Transverse colon (tissue), 4 donors: ENCODE measurements around the gene CDK9. TPM values are rescaled to one million over a fixed set of nuclear protein-coding genes. Genes with fewer than 3 reads are reported as not detected.

Experiments
- DNase-seq: peaks from one replicate; pipeline ENCODE4 v3.0.0-alpha.2; 2019
- H3K27ac ChIP-seq, 4 donors: fragments of 200-600 bp; sonication (generic); 2 replicates each; pipeline ENCODE4 v1.5.1; 2016 to 2018; ENCODE audit warnings: inconsistent platforms in 4 of 4
- H3K27me3 ChIP-seq: fragments of 200-600 bp; sonication (generic); 2 replicates; pipeline ENCODE4 v1.5.1; 2017; ENCODE audit warnings: inconsistent platforms
- H3K36me3 ChIP-seq, 4 donors: fragments of 200-600 bp; sonication (generic); 2 replicates each; pipeline ENCODE4 v1.5.1; 2017 to 2019; ENCODE audit warnings: inconsistent platforms in 4 of 4
- H3K4me1 ChIP-seq, 4 donors: fragments of 200-600 bp; sonication (generic); 2 replicates each; pipeline ENCODE4 v1.5.1; 2017 to 2020; ENCODE audit warnings: inconsistent platforms in 4 of 4
- H3K4me3 ChIP-seq, 4 donors: fragments of 200-600 bp; sonication (generic); 1 replicate in 1 of 4; 2 replicates in 3 of 4; pipeline versions ENCODE4 v1.5.1 to v1.6.1; 2017 to 2019; ENCODE audit warnings: inconsistent platforms in 4 of 4
- H3K9me3 ChIP-seq, 2 donors: fragments of 200-600 bp; sonication (generic); 2 replicates each; pipeline ENCODE4 v1.5.1; 2017 to 2019; ENCODE audit warnings: inconsistent platforms in 2 of 2
- CTCF ChIP-seq, 5 experiments: fragments of 200-600 bp in 3 of 5; fragments of 450-650 bp in 2 of 5; sonication (generic) in 3 of 5; IDR thresholded peaks; 1 replicate in 2 of 5; 2 replicates in 3 of 5; pipeline ENCODE4 v1.5.1; 2016 to 2017; ENCODE audit warnings: antibody characterized with exemption in 5 of 5, inconsistent platforms in 3 of 5, mild to moderate bottlenecking in 2 of 5, moderate library complexity in 1 of 5
- EP300 ChIP-seq: sonication (generic); formaldehyde crosslinking; IDR thresholded peaks from one replicate; pipeline ENCODE4 v1.6.1; 2017; ENCODE audit warnings: antibody characterized with exemption, low read depth
- POLR2A ChIP-seq: fragments of 450-650 bp; IDR thresholded peaks from one replicate; pipeline ENCODE4 v1.6.1; 2016; ENCODE audit warnings: antibody characterized with exemption, mild to moderate bottlenecking, moderate library complexity
- POLR2AphosphoS5 ChIP-seq, 3 donors: sonication (generic); formaldehyde crosslinking; IDR thresholded peaks; one replicate each; pipeline ENCODE4 v1.6.1; 2016; ENCODE audit warnings: antibody characterized with exemption in 3 of 3
- WGBS, 2 donors: methylation state at CpG; one replicate each; pipeline ENCODE4 v1.1.5; 2018; ENCODE audit warnings: low coverage in 1 of 2; 5-methylcytosine and 5-hydroxymethylcytosine counted together
- in situ Hi-C, 4 donors: fragments of 200-750 bp; cut with MboI; loops; one replicate each; pipeline versions ENCODE4 v1.15.0 to v1.15.1; 2017; ENCODE audit warnings: low sequenced_read_pairs in 3 of 4, low pct_ligation_motif_present in 1 of 4, low pct_unique_long_range_greater_than_20kb in 1 of 4
- intact Hi-C: fragments of 100-400 bp; cut with DNase I; formaldehyde crosslinking; loops from one replicate; pipeline ENCODE4 v1.15.1; 2023; ENCODE audit warnings: low total_unique reads
- total RNA-seq, 4 donors: library from RNA; depleted of rRNA; stranded (reverse); fragments of >200 nt; gene quantifications; one replicate each; pipeline ENCODE4 v1.1.0, GENCODE V29; 2016

CDK9 gene
- total RNA-seq, 4 donors from 2014 or later: 32.6 to 78.9 (median 49.3) TPM

GRCh38 chr9:127791085-127791484 is 5.3 kb downstream of the CDK9 start:
- in situ Hi-C loops (loop anchor here in 1 of 4 donors (25.0 kb wide), 1 partner anchor 121 kb away; the partner anchor contains the start of gene ST6GALNAC4), intact Hi-C loops (no loop called here)
- Histone ChIP-seq H3K27ac (no peak overlapping the region), H3K4me3 (no peak overlapping the region), H3K4me1 (peaks cover 14 to 25% (median 15%) of the 10 kb centered on the region in 4 donors), H3K27me3 (no peaks in the 10 kb centered on the region), H3K9me3 (no peaks in the 10 kb centered on the region), H3K36me3 (peaks cover 0 to 48% (median 23%) of the 10 kb centered on the region in 4 donors)
- DNase-seq: no peak
- 90 to 100% methylated on average over 1 to 4 of the region's 4 CpGs for WGBS, 2 donors
- TF ChIP-seq POLR2A: no peak
- no peak for TF ChIP-seq CTCF (IDR thresholded peaks at IDR 0.05)
- TF ChIP-seq POLR2AphosphoS5 (IDR thresholded peaks at IDR 0.05): no peak
- no peak for TF ChIP-seq EP300

GRCh38 chr9:127792417-127793031 is 6.7 kb downstream of the CDK9 start:
- H3K27ac ChIP-seq: no peak overlapping the region
- DNase-seq: no peak
- TF ChIP-seq POLR2A (no peak), POLR2AphosphoS5 (IDR thresholded peaks at IDR 0.05) (no peak), EP300 (no peak)
- H3K36me3 ChIP-seq: peaks cover 0 to 48% (median 22%) of the 10 kb centered on the region in 4 donors
- intact Hi-C loops: no loop called here
- no peaks in the 10 kb centered on the region for H3K9me3 ChIP-seq
- WGBS, 2 donors: 81 to 83% methylated on average over 2 to 7 of the region's 7 CpGs
- peaks cover 14 to 28% (median 15%) of the 10 kb centered on the region in 4 donors for H3K4me1 ChIP-seq
- H3K27me3 ChIP-seq: no peaks in the 10 kb centered on the region
- in situ Hi-C loops: loop anchor here in 1 of 4 donors (25.0 kb wide), 1 partner anchor 120 kb away; the partner anchor contains the start of gene ST6GALNAC4
- no peak overlapping the region for H3K4me3 ChIP-seq

- intact Hi-C loops: no loop called here
- no peak overlapping the region for H3K4me3 ChIP-seq
- no peaks in the 10 kb centered on the region for H3K27me3 ChIP-seq
- H3K4me1 ChIP-seq: peaks cover 13 to 25% (median 15%) of the 10 kb centered on the region in 4 donors
- no peak for DNase-seq
- in situ Hi-C loops: loop anchor here in 1 of 4 donors (25.0 kb wide), 1 partner anchor 119 kb away; the partner anchor contains the start of gene ST6GALNAC4
- H3K36me3 ChIP-seq: peaks cover 0 to 41% (median 18%) of the 10 kb centered on the region in 4 donors
- TF ChIP-seq POLR2A: no peak
- TF ChIP-seq POLR2AphosphoS5 (IDR thresholded peaks at IDR 0.05): peak in 1 of 3 donors; percentile 20
- no peak for TF ChIP-seq CTCF (IDR thresholded peaks at IDR 0.05)
- no peak for TF ChIP-seq EP300
- no peak overlapping the region for H3K27ac ChIP-seq
- WGBS, 2 donors: 84 to 100% methylated on average over 2 to 8 of the region's 8 CpGs
- no peaks in the 10 kb centered on the region for H3K9me3 ChIP-seq
Observed at GRCh38 chr9:127793093-127793708, 7.4 kb downstream of the CDK9 start.

- intact Hi-C loops (no loop called here), in situ Hi-C loops (loop anchor here in 1 of 4 donors (25.0 kb wide), 1 partner anchor 118 kb away; the partner anchor contains the start of gene ST6GALNAC4)
- Histone ChIP-seq H3K4me3 (no peak overlapping the region), H3K4me1 (peaks cover 13 to 34% (median 21%) of the 10 kb centered on the region in 4 donors), H3K9me3 (no peaks in the 10 kb centered on the region), H3K27me3 (no peaks in the 10 kb centered on the region), H3K36me3 (peaks cover 0 to 31% (median 13%) of the 10 kb centered on the region in 4 donors), H3K27ac (peak overlapping the region in 1 of 4 donors; percentile 14)
- WGBS, 2 donors: 83% methylated on average over 14 of the region's 14 CpGs; no CpG with 5 or more reads in 1 of the 2 donors
- TF ChIP-seq POLR2A (no peak), POLR2AphosphoS5 (IDR thresholded peaks at IDR 0.05) (no peak), CTCF (IDR thresholded peaks at IDR 0.05) (no peak), EP300 (no peak)
- DNase-seq: no peak
Observed at GRCh38 chr9:127794001-127794791, 8.4 kb downstream of the CDK9 start.
